DND-41 (cell line): ENCODE data around the gene TPI1.
"Not testable (repeated sequence)": the region's sequence is repeated elsewhere in the genome, so short reads cannot be mapped to it uniquely, and the experiment has no call there.

Experiments
- ATAC-seq: fragments of 200-7000 bp; cut with Tn5 transposase; 3 replicates; pipeline ENCODE4 v1.9.1; 2021; ENCODE audit warnings: low read depth; ENCODE audit not compliant: insufficient read depth
- DNase-seq: peaks from one replicate; pipeline ENCODE4 v3.0.0-alpha.2; 2020
- H2AFZ ChIP-seq: 2 replicates; pipeline ENCODE4 v1.6.0; 2012; ENCODE audit warnings: low read depth, low read length
- H3K27ac ChIP-seq: 2 replicates; pipeline ENCODE4 v1.5.1; 2012; ENCODE audit warnings: low read length, inconsistent platforms
- H3K27me3 ChIP-seq: fragments of 200-600 bp; sonication (generic); 2 replicates; pipeline ENCODE4 v1.6.0; 2012; ENCODE audit warnings: low read length, mild to moderate bottlenecking, inconsistent platforms; ENCODE audit not compliant: insufficient read depth, poor library complexity
- H3K36me3 ChIP-seq: 2 replicates; pipeline ENCODE4 v1.5.1; 2012; ENCODE audit warnings: low read length, inconsistent platforms; ENCODE audit not compliant: insufficient read depth
- H3K4me1 ChIP-seq: 2 replicates; pipeline ENCODE4 v1.5.1; 2012; ENCODE audit warnings: mild to moderate bottlenecking, low read length; ENCODE audit not compliant: insufficient read depth
- H3K4me2 ChIP-seq: 2 replicates; pipeline ENCODE4 v1.6.0; 2012; ENCODE audit warnings: mild to moderate bottlenecking, moderate library complexity, low read length, inconsistent platforms; ENCODE audit not compliant: insufficient read depth
- H3K4me3 ChIP-seq, 2 experiments: fragments of 200-600 bp in 1 of 2; shearing (Covaris generic) in 1 of 2; 2 replicates each; pipeline ENCODE4 v1.5.1; 2012 to 2016; ENCODE audit warnings: inconsistent platforms in 2 of 2, low read length in 2 of 2, mild to moderate bottlenecking in 2 of 2, low read depth in 1 of 2, moderate library complexity in 1 of 2
- H3K79me2 ChIP-seq: 2 replicates; pipeline ENCODE4 v1.6.0; 2012; ENCODE audit warnings: low read length, inconsistent platforms; ENCODE audit not compliant: insufficient read depth
- H3K9ac ChIP-seq: 2 replicates; pipeline ENCODE4 v1.6.0; 2012; ENCODE audit warnings: low read depth, mild to moderate bottlenecking, inconsistent platforms, low read length, moderate library complexity
- H3K9me3 ChIP-seq: 2 replicates; pipeline ENCODE4 v1.5.1; 2012; ENCODE audit warnings: low read length, moderate library complexity, mild to moderate bottlenecking, inconsistent platforms; ENCODE audit not compliant: insufficient read depth, severe bottlenecking
- H4K20me1 ChIP-seq: 2 replicates; pipeline ENCODE4 v1.6.0; 2012; ENCODE audit warnings: low read length; ENCODE audit not compliant: insufficient read depth
- CTCF ChIP-seq: IDR thresholded peaks from 2 replicates; pipeline ENCODE4 v1.5.1; 2012; ENCODE audit warnings: borderline replicate concordance, low read length, moderate library complexity, mild to moderate bottlenecking; ENCODE audit not compliant: poor library complexity, severe bottlenecking; ENCODE audit errors: extremely low read depth
- EZH2 ChIP-seq: IDR thresholded peaks from 3 replicates; pipeline ENCODE4 v1.6.1; 2012; ENCODE audit warnings: borderline replicate concordance, low read depth, mild to moderate bottlenecking, moderate library complexity, low read length, inconsistent platforms; ENCODE audit not compliant: severe bottlenecking

Gene TPI1

GRCh38 chr12:6890789-6891645 lies 23.7 kb downstream of the TPI1 start:
- Histone ChIP-seq H3K9me3 (no peaks in the 10 kb centered on the region), H3K9ac (peak overlapping the region; percentile 90), H3K27me3 (no peaks in the 10 kb centered on the region), H3K36me3 (no peaks in the 10 kb centered on the region), H2AFZ (peak overlapping the region; percentile 94), H3K27ac (peak overlapping the region; percentile 97), H4K20me1 (no peaks in the 10 kb centered on the region), H3K79me2 (peaks cover 6% of the 10 kb centered on the region; the same call in 1 of the 2 replicates), H3K4me1 (peaks cover 23% of the 10 kb centered on the region), H3K4me3 (peak overlapping the region; percentile 44 to 67), H3K4me2 (peak overlapping the region; percentile 67)
- DNase-seq (peak; percentile 99), ATAC-seq (peak; percentile 92)
- TF ChIP-seq EZH2 (no peak), CTCF (peak; percentile 82)

- Histone ChIP-seq H3K36me3 (no peaks in the 10 kb centered on the region), H3K79me2 (peaks cover 6% of the 10 kb centered on the region; the same call in 1 of the 2 replicates), H3K4me3 (peak overlapping the region; percentile 44 to 67; a peak in 3 of 4 replicates), H3K27ac (peak overlapping the region; percentile 97), H4K20me1 (no peaks in the 10 kb centered on the region), H3K9me3 (no peaks in the 10 kb centered on the region), H3K27me3 (no peaks in the 10 kb centered on the region), H3K9ac (peak overlapping the region; percentile 90), H2AFZ (peak overlapping the region; percentile 94), H3K4me1 (peaks cover 23% of the 10 kb centered on the region), H3K4me2 (peak overlapping the region; percentile 67)
- DNase-seq (peak; percentile 30), ATAC-seq (peak; percentile 17)
- TF ChIP-seq EZH2 (no peak), CTCF (no peak)
Measured at GRCh38 chr12:6891646-6892001, 24.3 kb downstream of the TPI1 start.

- not testable (repeated sequence) for H3K4me3 ChIP-seq, H3K36me3 ChIP-seq, H3K9ac ChIP-seq, H3K27ac ChIP-seq, ATAC-seq, H4K20me1 ChIP-seq, DNase-seq, H3K79me2 ChIP-seq, H3K27me3 ChIP-seq, H2AFZ ChIP-seq, H3K9me3 ChIP-seq
- H3K4me1 ChIP-seq = peaks cover 23% of the 10 kb centered on the region
- H3K4me2 ChIP-seq = peak overlapping the region; percentile 67; the same call in 1 of the 2 replicates
Measured at GRCh38 chr12:6892683-6893082, 25.4 kb downstream of the TPI1 start.

GRCh38 chr12:6894321-6894720 lies 27.0 kb downstream of the TPI1 start:
- Histone ChIP-seq H3K36me3 (no peaks in the 10 kb centered on the region), H3K9me3 (no peaks in the 10 kb centered on the region), H3K27ac (no peak overlapping the region), H3K4me1 (peaks cover 23% of the 10 kb centered on the region), H2AFZ (no peak overlapping the region), H3K27me3 (no peaks in the 10 kb centered on the region), H4K20me1 (no peaks in the 10 kb centered on the region), H3K4me2 (no peak overlapping the region), H3K79me2 (peaks cover 6% of the 10 kb centered on the region; the same call in 1 of the 2 replicates), H3K4me3 (no peak overlapping the region), H3K9ac (no peak overlapping the region)
- ATAC-seq (no peak), DNase-seq (no peak)
- TF ChIP-seq EZH2 (no peak), CTCF (no peak)
